Bronchial epithelial cell (primary cell): ENCODE measurements around the gene TTLL11. TPM values are rescaled to one million over a fixed set of nuclear protein-coding genes. Genes with fewer than 3 reads are reported as not detected.

Experiments used
- DNase-seq: peaks from one replicate; pipeline ENCODE4 v3.0.0-alpha.2; 2010; ENCODE audit warnings: low read depth
- FAIRE-seq: peaks from 2 replicates; lab custom pipeline; 2011; peaks lifted over from hg19 to GRCh38; lab: Jason Lieb, UNC
- H3K27me3 ChIP-seq: 2 replicates; pipeline ENCODE4 v1.5.1; 2011; ENCODE audit warnings: low read length; ENCODE audit not compliant: control insufficient read depth, insufficient read depth
- H3K36me3 ChIP-seq: 2 replicates; pipeline ENCODE4 v1.5.1; 2011; ENCODE audit warnings: low read length; ENCODE audit not compliant: control insufficient read depth, insufficient read depth
- H3K4me3 ChIP-seq: 2 replicates; pipeline ENCODE4 v1.5.1; 2011; ENCODE audit warnings: mild to moderate bottlenecking, low read depth, low read length, control low read depth
- CTCF ChIP-seq: IDR thresholded peaks from 2 replicates; pipeline ENCODE4 v1.5.1; 2011; ENCODE audit warnings: mild to moderate bottlenecking, moderate library complexity, low read length, control low read depth, inconsistent platforms; ENCODE audit not compliant: insufficient read depth, severe bottlenecking
- total RNA-seq: library from RNA; depleted of rRNA; stranded (reverse); fragments of >200 nt; gene quantifications from 2 replicates; pipeline ENCODE4 v1.2.1, GENCODE V29; 2014

TTLL11 gene
- total RNA-seq, 1 donor from 2014 or later = 1.8 TPM

DNA sequence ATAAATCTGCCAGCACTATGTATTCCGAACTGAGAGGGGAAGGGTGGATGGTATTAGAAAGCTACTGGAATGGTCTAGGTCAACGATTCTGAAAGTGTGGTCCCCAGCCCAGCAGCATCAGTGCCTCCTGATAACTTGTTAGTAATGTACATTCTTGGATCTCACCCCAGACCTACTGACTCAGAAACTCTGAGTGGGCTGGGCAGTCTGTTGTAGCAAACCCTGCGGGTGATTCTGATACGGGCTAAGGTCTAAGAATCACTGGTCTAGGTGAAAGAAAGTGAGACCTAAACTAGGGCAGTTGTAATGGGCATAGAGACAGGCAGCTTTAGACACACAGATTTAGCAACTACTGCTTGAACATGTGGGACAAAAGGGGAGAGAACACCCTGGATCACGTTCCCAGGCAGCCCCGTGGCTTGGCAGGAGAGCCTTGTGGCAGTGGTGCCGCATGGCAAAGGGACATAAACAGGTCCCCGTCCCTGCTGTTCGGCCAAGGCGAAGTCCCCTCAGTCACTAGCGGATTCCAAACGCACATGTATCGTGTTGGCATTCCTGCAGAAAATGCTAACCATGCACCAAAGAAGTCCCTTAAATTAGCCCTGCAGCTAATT is 216.3 kb downstream of the TTLL11 start:
- peak; percentile 22 for DNase-seq
- no peak for FAIRE-seq
- TF ChIP-seq CTCF = no peak
- no peak overlapping the region for H3K4me3 ChIP-seq
- peaks cover 3% of the 10 kb centered on the region for H3K36me3 ChIP-seq
- H3K27me3 ChIP-seq = no peaks in the 10 kb centered on the region

- FAIRE-seq (no peak), DNase-seq (no peak)
- Histone ChIP-seq H3K36me3 (no peaks in the 10 kb centered on the region), H3K27me3 (no peaks in the 10 kb centered on the region), H3K4me3 (no peak overlapping the region)
- no peak for TF ChIP-seq CTCF
Measured at GRCh38 chr9:121876255-121876654, 216.9 kb downstream of the TTLL11 start.

DNA sequence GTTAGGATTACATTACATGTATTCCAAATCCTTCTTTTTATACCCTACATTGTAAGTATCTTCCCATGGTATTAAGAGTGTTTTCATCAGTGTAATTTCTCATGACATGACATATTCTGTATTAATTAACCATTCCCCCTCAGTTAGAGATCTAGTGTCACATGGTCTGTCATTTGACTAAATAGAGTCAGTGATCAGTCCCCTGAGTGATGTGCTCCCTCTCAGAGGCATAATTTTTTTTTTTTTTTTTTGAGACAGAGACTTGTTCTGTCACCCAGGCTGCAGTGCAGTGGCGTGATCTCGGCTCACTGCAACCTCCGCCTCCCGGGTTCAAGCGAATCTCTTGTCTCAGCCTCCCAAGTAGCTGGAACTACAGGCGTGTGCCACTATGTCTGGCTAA is 218.6 kb downstream of the TTLL11 start:
- FAIRE-seq = no peak
- no peak for TF ChIP-seq CTCF
- no peak for DNase-seq
- H3K4me3 ChIP-seq = no peak overlapping the region
- H3K27me3 ChIP-seq = no peaks in the 10 kb centered on the region
- H3K36me3 ChIP-seq = peaks cover 4% of the 10 kb centered on the region

DNA sequence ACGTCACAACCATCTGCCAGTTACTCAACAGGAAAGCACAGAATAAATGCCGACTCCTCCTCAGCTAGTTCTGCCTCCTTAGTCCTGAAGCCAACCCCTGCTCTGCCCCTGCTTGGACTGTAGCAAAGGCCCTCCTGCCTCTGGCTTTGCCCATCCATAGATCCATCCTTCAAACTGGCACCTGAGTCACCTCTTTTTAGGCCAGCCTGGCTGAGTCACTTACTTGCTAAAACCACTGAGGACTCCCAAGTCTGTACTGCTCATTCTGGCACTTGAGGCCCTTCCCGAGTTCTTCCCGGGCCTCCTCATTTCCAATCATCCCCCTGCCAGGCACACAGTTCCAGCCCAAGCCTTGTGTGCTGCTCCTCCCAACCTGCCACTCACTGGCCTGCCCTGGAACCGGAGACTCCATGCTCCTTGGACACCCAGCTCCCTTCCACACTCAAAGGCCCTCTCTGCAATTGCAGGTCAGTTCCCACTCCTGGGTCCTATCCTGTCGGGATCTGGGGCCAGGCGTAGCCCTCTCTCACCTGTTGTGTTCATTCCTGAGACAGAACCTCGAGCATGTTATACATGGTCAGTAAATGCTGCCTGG is 221.6 kb downstream of the TTLL11 start:
- DNase-seq (peak; percentile 33), FAIRE-seq (no peak)
- peaks cover 4% of the 10 kb centered on the region for H3K36me3 ChIP-seq
- no peak overlapping the region for H3K4me3 ChIP-seq
- no peak for TF ChIP-seq CTCF
- H3K27me3 ChIP-seq = no peaks in the 10 kb centered on the region

GRCh38 chr9:121870271-121870670 is 222.8 kb downstream of the TTLL11 start:
- peak; percentile 18 for FAIRE-seq
- H3K27me3 ChIP-seq = no peaks in the 10 kb centered on the region
- H3K36me3 ChIP-seq = peaks cover 4% of the 10 kb centered on the region
- no peak for DNase-seq
- TF ChIP-seq CTCF = no peak
- H3K4me3 ChIP-seq = no peak overlapping the region
